HFF-Myc (cell line): ENCODE results near the gene APOL1.

ENCODE experiments used
- DNase-seq: peaks from one replicate; pipeline ENCODE4 v3.0.0-alpha.2; 2011; ENCODE audit warnings: low read depth; ENCODE audit errors: extremely low read depth
- H3K4me3 ChIP-seq: replicated peaks from 2 replicates; pipeline ENCODE4 v1.5.1; 2011; ENCODE audit warnings: low read depth, mild to moderate bottlenecking, control low read depth, low read length
- CTCF ChIP-seq: IDR thresholded peaks from 2 replicates; pipeline ENCODE4 v1.5.1; 2012; ENCODE audit warnings: mild to moderate bottlenecking, low read depth, low read length, control low read depth; ENCODE audit errors: missing control alignments

Gene APOL1

GRCh38 chr22:36280379-36280778, 27.4 kb downstream of the APOL1 start:
- no peak for DNase-seq
- no peak for TF ChIP-seq CTCF
- H3K4me3 ChIP-seq = no peak overlapping the region

- H3K4me3 ChIP-seq = no peak overlapping the region
- no peak for TF ChIP-seq CTCF
- no peak for DNase-seq
These were observed 28.9 kb downstream of the APOL1 start for GRCh38 chr22:36281781-36282327.

DNA sequence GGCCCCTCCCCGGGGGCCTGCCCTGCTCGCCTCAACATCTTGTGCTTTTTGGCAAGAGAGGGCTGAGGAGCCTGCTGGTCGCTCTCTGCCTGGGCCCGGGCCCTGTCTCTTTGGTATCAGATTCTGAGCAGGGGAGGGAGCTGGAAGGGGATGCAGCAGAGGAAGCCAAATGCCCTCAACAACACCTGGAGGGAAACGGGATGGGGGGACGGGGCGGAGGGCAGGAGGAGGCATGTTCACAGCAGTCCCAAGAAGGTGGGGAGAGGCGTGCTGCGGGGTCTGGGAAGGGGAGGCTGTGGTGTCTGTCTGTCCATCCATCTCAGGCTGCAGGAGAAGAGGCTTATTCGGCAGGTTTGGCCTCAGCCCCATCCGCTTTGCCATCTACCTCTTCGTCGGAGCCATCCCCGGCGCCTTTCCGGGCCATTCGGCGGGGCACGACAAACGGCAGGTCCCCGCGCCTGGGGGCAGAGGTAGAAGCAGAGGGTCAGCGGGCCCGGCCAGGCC, 29.4 kb downstream of the APOL1 start:
- no peak overlapping the region for H3K4me3 ChIP-seq
- TF ChIP-seq CTCF = no peak
- DNase-seq = no peak

DNA sequence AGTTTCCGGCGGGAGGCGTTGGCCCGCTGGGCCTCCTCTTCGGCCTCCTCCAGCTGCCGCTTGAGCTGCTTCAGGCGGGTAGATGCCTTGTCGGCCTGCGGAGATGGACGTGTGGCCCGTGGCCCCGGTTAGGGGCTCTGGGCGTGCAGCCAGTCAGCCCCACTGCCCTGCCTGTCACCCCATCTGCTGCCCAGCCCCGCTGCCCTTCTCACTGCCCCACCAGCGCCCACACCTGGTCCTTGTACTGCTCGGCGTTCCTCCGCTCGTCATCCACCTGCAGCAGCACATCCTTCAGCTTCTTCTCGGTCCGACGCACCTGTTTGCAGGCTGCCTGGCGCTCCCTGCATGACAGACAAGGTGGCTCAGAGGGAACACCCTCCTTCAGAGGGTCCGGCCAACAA, 31.2 kb downstream of the APOL1 start:
- DNase-seq = no peak
- TF ChIP-seq CTCF = no peak
- H3K4me3 ChIP-seq = no peak overlapping the region

DNA sequence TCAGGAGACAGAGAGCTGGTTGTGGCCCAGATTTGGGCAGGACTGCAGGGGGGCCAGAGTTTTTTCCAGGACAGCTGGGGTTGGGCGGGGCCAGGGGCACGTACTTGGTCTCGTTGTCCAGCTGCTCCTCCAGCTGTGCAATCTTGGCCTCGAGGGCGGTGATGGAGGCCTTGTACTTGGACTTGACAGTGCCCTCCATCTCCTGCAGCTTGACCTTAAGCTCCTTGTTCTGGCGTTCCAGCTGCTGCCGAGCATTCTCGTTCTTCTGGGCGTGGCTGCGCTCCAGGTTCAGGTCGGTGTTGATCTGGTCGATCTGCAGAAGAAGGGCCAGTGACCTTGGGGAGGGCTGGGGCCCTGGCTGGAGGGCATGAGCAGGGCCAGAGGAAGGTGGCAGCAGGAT, 32.1 kb downstream of the APOL1 start:
- no peak for DNase-seq
- TF ChIP-seq CTCF = no peak
- no peak overlapping the region for H3K4me3 ChIP-seq

- TF ChIP-seq CTCF = no peak
- H3K4me3 ChIP-seq = no peak overlapping the region
- no peak for DNase-seq
These were observed 32.6 kb downstream of the APOL1 start for GRCh38 chr22:36285545-36285944.

GRCh38 chr22:36286096-36286957, 33.4 kb downstream of the APOL1 start:
- peak; percentile 61 for DNase-seq
- H3K4me3 ChIP-seq = no peak overlapping the region
- TF ChIP-seq CTCF = peak; percentile 98
